GM18909 (cell line): ENCODE measurements around the gene CHST4.
"Not testable (repeated sequence)": the region's sequence is repeated elsewhere in the genome, so short reads cannot be mapped to it uniquely, and the experiment has no call there.

Experiments used
- ATAC-seq: cut with Tn5 transposase; IDR thresholded peaks from one replicate; pipeline ENCODE4 v1.9.1; 2021; ENCODE audit warnings: mild to moderate bottlenecking; ENCODE audit not compliant: unreplicated experiment, poor library complexity

CHST4 gene

GRCh38 chr16:71526111-71526631, at the start of gene CHST4:
Gene CHST4, plus strand, starts transcription at chr16:71526426. Its CDS starts 10,252 bp downstream, at chr16:71536678.
- no peak for ATAC-seq

DNA sequence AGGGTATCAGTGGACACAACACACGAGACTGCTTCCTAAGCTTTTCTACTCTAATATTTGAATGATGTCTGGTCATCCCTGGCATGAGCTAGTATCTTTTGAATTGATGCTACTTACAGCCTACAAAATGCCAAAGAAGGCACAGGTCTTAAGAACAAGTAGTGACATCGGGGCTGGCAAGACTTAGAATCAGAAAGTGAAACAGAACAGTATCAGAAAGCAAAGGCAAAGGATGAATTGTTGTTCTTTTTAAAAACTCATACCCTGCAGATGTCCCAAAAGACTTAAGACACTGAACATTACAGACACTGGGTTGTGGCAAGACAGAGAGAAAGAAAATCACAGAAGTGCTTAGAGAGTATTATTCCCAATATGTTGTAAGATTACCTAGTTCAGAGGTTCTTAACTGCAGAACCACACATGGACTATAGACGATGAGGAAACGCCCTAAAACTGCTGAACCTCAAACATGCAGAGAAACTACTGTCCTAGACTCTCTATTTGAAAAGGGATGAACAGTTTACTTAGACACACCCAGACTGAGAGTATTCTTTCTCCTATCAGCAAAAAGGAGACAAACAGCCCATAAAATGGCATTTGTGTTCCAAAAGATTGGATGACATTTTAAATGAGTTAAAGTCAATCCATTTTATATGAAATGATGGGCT, 49.6 kb upstream of the CHST4 start:
- ATAC-seq, result no peak

GRCh38 chr16:71479420-71479819, 46.8 kb upstream of the CHST4 start:
- no peak for ATAC-seq

DNA sequence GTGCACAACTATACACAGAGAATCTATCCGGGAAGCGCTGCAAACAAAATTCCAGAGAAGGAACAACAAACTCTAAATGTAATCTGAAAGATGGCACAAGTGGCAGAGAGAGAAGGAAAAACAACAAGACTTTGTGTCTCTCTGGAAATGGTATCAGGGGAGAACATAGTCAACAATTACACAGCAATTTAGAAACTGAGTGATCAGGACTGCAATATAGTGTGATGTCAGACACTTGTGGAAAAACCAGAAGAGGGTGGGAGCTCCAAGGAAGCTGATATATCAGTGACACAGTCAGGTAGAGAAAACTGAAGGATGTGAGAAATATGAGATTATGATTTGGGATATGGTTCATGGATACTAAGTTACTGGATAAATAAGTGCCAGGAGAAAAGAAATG, 45.3 kb upstream of the CHST4 start:
- no peak for ATAC-seq

- no peak for ATAC-seq
Measured at GRCh38 chr16:71482569-71482968, 43.7 kb upstream of the CHST4 start.

- peak; percentile 91 for ATAC-seq
Measured at GRCh38 chr16:71484006-71484893, 42.0 kb upstream of the CHST4 start.

GRCh38 chr16:71489122-71489521, 37.1 kb upstream of the CHST4 start, which contains the start of gene ZNF19:
Gene ZNF19, minus strand, starts transcription at chr16:71489324. Its CDS starts 7,210 bp downstream, at chr16:71482114.
- no peak for ATAC-seq

DNA sequence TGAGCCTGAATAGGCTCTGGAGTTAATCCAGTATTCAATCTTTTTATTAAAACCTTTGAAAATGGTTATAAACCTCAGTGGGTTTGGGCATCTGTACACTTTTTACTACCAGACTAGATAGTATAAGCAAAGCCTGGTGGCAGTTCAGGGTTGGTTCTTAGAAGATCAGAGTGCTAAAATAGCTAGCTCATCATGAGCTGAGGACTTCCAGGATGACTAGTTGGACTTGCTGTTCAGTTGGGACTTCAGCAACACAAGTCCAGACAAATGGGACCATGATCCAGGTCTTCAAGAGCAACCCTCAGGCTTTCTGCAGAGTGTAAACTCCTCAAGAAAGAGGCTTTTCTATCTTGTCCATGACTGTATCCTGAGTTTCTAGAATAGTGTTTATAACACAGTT, 35.9 kb upstream of the CHST4 start:
- no peak for ATAC-seq

GRCh38 chr16:71491054-71491453, 35.2 kb upstream of the CHST4 start:
- no peak for ATAC-seq

- ATAC-seq, result no peak
Measured at GRCh38 chr16:71492786-71493185, 33.4 kb upstream of the CHST4 start.

DNA sequence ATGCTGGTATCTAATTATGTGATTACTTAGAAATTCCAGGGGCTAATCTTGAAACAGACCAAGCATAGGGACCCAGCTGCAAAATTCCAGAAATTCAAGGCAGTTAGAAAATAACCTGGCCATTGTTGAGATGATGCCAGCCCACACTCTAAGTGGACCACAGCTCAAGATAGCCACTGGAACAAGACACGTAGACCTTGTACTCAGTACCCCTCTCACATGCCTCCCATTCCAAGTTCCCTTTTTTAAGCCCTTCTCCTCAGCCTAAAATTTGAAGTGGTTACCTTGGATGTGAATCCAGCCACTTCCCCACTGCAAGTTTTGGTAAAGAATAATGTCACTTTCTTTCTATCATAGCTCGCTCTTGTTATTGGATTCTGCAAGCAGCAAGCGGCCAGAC, 33.0 kb upstream of the CHST4 start:
- ATAC-seq, result no peak

- ATAC-seq, result no peak
Measured at GRCh38 chr16:71498031-71498430, 28.2 kb upstream of the CHST4 start.

- ATAC-seq, result peak; percentile 63
Measured at GRCh38 chr16:71499775-71500364, 26.4 kb upstream of the CHST4 start.

- ATAC-seq, result no peak
Measured at GRCh38 chr16:71500964-71501363, 25.3 kb upstream of the CHST4 start.

DNA sequence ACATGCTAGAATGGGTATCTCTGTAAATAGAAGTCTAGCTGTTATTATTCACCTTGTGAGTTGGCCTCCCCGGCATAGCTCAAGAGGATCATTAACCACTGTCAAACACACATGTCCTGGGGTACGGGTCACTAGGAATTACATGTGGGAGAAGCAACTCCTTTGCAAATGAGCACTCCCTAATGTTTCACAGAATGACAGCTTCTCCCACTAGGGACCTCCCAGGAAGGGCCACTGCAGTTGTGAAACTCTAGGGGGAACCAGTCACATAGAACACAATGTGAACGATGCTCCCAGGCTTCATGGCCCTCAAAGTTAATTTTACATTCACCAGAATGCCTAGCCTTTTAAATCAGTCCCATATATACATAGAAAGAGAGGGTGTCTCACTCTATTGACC, 24.7 kb upstream of the CHST4 start:
- no peak for ATAC-seq

DNA sequence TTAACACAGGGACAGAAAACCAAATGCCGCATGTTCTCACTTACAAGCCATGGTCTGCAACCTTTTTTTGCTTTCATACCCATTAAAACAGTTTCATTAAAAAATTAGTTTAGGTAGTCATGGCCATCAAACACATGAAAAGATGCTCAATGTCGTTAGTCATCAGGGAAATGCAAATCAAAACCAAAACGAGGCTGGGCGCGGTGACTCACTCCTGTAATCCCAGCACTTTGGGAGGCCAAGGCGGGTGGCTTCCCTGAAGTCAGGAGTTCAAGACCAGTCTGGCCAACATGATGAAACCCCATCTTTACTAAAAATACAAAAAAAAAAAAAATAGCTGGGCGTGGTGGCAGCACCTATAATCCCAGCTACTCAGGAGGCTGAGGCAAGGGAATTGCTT, 22.2 kb upstream of the CHST4 start:
- not testable (repeated sequence) for ATAC-seq

- ATAC-seq, result no peak
Measured at GRCh38 chr16:71504901-71505300, 21.3 kb upstream of the CHST4 start.

- ATAC-seq, result no peak
Measured at GRCh38 chr16:71507061-71507460, 19.2 kb upstream of the CHST4 start.

DNA sequence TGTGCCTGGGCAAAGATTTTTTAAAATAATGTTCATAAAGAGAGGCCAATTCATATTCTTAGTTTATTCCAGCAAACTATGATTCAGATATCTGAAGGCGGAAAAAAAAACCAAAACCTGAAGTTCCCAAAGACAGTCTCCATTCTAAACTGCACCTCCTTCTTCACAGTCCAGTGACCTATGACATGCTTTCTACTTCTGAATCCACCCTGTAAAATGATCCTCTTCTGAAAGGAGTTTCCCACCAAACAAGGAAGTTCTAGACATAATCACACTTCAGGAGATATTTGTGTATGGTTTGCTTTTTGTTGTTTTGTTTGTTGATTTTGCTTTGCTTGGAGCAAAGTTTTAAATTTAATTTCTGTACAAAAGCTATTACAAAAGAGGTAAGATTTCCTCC, 12.9 kb upstream of the CHST4 start:
- ATAC-seq, result no peak

DNA sequence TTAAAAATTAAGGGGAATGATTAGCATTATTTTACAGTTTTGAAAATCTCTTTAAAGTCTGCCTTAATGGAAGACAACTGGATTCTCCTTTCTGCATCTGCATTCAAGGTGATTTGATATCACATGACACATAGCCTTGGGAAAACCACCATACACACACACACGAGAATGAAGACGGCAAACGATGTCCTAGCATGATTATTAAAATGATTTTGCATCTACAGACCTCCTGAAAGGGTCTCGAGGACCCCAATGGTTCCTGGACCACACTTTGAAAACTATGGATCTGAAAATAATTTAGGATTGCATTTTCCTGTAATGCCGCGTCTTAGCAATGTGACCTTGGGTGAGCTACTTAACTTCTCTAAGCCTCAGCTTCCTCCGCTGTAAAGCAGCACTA, 11.8 kb upstream of the CHST4 start:
- ATAC-seq, result no peak

- ATAC-seq, result no peak
Measured at GRCh38 chr16:71515026-71515425, 11.2 kb upstream of the CHST4 start.
